Loucy (cell line): ENCODE results near the gene ZNF385B.

Experiments used
- H2AFZ ChIP-seq: fragments of 200-600 bp; sonication (generic); 2 replicates; pipeline ENCODE4 v1.6.0; 2016; ENCODE audit warnings: antibody characterized with exemption, mild to moderate bottlenecking, low read length, moderate library complexity
- H3F3A ChIP-seq: fragments of 200-600 bp; 2 replicates; pipeline ENCODE4 v1.6.0; 2016; ENCODE audit warnings: antibody characterized with exemption, low read depth, mild to moderate bottlenecking
- H3K27me3 ChIP-seq: fragments of 200-600 bp; sonication (generic); 2 replicates; pipeline ENCODE4 v1.6.1; 2014; ENCODE audit warnings: low read length, mild to moderate bottlenecking; ENCODE audit not compliant: insufficient read depth, poor library complexity, severe bottlenecking
- H3K36me3 ChIP-seq: fragments of 200-600 bp; sonication (generic); 2 replicates; pipeline ENCODE4 v1.6.1; 2016; ENCODE audit warnings: low read length; ENCODE audit not compliant: insufficient read depth
- H3K4me1 ChIP-seq: fragments of 200-600 bp; sonication (generic); 2 replicates; pipeline ENCODE4 v1.5.1; 2014; ENCODE audit warnings: low read length, mild to moderate bottlenecking; ENCODE audit not compliant: insufficient read depth, poor library complexity, severe bottlenecking
- H3K4me2 ChIP-seq: fragments of 200-600 bp; sonication (generic); 2 replicates; pipeline ENCODE4 v1.6.0; 2014; ENCODE audit warnings: antibody characterized with exemption, low read length, low read depth, mild to moderate bottlenecking; ENCODE audit not compliant: poor library complexity, severe bottlenecking
- H3K4me3 ChIP-seq: fragments of 200-600 bp; sonication (generic); 2 replicates; pipeline ENCODE4 v1.5.1; 2014; ENCODE audit warnings: low read length, mild to moderate bottlenecking, mixed read lengths; ENCODE audit not compliant: poor library complexity, severe bottlenecking
- H3K79me2 ChIP-seq: fragments of 200-600 bp; sonication (generic); 2 replicates; pipeline ENCODE4 v1.6.1; 2014; ENCODE audit warnings: low read length; ENCODE audit not compliant: insufficient read depth
- H3K9ac ChIP-seq: fragments of 200-600 bp; sonication (generic); 2 replicates; pipeline ENCODE4 v1.6.0; 2014; ENCODE audit warnings: mild to moderate bottlenecking, low read depth, low read length, moderate library complexity; ENCODE audit not compliant: poor library complexity, severe bottlenecking
- H3K9me2 ChIP-seq: fragments of 200-600 bp; sonication (generic); replicated peaks from 2 replicates; pipeline ENCODE4 v1.6.1; 2016; ENCODE audit warnings: low read depth, low read length, mixed read lengths
- H3K9me3 ChIP-seq: fragments of 200-600 bp; sonication (generic); 2 replicates; pipeline ENCODE4 v1.6.1; 2014; ENCODE audit warnings: mild to moderate bottlenecking, antibody characterized with exemption, low read length, low read depth; ENCODE audit not compliant: insufficient read depth
- H4K20me1 ChIP-seq: fragments of 200-600 bp; sonication (generic); 2 replicates; pipeline ENCODE4 v1.6.0; 2014; ENCODE audit warnings: antibody characterized with exemption, low read length, mild to moderate bottlenecking; ENCODE audit not compliant: insufficient read depth, poor library complexity, severe bottlenecking
- CTCF ChIP-seq: fragments of 200-600 bp; sonication (generic); conservative IDR thresholded peaks from 2 replicates; pipeline ENCODE4 v1.5.1; 2014; ENCODE audit warnings: mild to moderate bottlenecking, antibody characterized with exemption, low read length
- EZH2phosphoT487 ChIP-seq: fragments of 200-600 bp; IDR thresholded peaks from 2 replicates; pipeline ENCODE4 v1.6.1; 2018; ENCODE audit warnings: antibody characterized with exemption, mild to moderate bottlenecking, moderate library complexity, borderline replicate concordance

Gene ZNF385B

GRCh38 chr2:179745635-179746256, 115.7 kb downstream of the ZNF385B start:
- no peaks in the 10 kb centered on the region for H4K20me1 ChIP-seq
- no peaks in the 10 kb centered on the region for H3F3A ChIP-seq
- no peak overlapping the region for H3K9ac ChIP-seq
- no peak overlapping the region for H3K4me3 ChIP-seq
- TF ChIP-seq EZH2phosphoT487 = no peak
- no peak for TF ChIP-seq CTCF
- H2AFZ ChIP-seq = no peak overlapping the region
- H3K27me3 ChIP-seq = no peaks in the 10 kb centered on the region
- no peaks in the 10 kb centered on the region for H3K9me3 ChIP-seq
- H3K79me2 ChIP-seq = no peaks in the 10 kb centered on the region
- H3K9me2 ChIP-seq = no peaks in the 10 kb centered on the region
- no peaks in the 10 kb centered on the region for H3K36me3 ChIP-seq
- H3K4me1 ChIP-seq = no peaks in the 10 kb centered on the region
- no peak overlapping the region for H3K4me2 ChIP-seq

- Histone ChIP-seq H3K4me2 (no peak overlapping the region), H3K79me2 (no peaks in the 10 kb centered on the region), H3K9me2 (no peaks in the 10 kb centered on the region), H2AFZ (no peak overlapping the region), H3K36me3 (no peaks in the 10 kb centered on the region), H3K9ac (no peak overlapping the region), H3K4me1 (no peaks in the 10 kb centered on the region), H3K9me3 (no peaks in the 10 kb centered on the region), H3F3A (no peaks in the 10 kb centered on the region), H3K4me3 (no peak overlapping the region), H3K27me3 (no peaks in the 10 kb centered on the region), H4K20me1 (no peaks in the 10 kb centered on the region)
- no peak for TF ChIP-seq EZH2phosphoT487
- no peak for TF ChIP-seq CTCF
These were observed 117.0 kb downstream of the ZNF385B start for GRCh38 chr2:179744401-179744800.

- Histone ChIP-seq H4K20me1 (no peaks in the 10 kb centered on the region), H3F3A (no peaks in the 10 kb centered on the region), H2AFZ (no peak overlapping the region), H3K4me3 (no peak overlapping the region), H3K79me2 (no peaks in the 10 kb centered on the region), H3K9me2 (no peaks in the 10 kb centered on the region), H3K9me3 (no peaks in the 10 kb centered on the region), H3K4me1 (no peaks in the 10 kb centered on the region), H3K27me3 (no peaks in the 10 kb centered on the region), H3K36me3 (no peaks in the 10 kb centered on the region), H3K9ac (no peak overlapping the region), H3K4me2 (no peak overlapping the region)
- TF ChIP-seq CTCF (no peak), EZH2phosphoT487 (no peak)
These were observed 120.1 kb downstream of the ZNF385B start for GRCh38 chr2:179741317-179741716.
